Vagina (tissue), 2 donors: ENCODE measurements around the gene CHIC2. TPM values are rescaled to one million over a fixed set of nuclear protein-coding genes. Genes with fewer than 3 reads are reported as not detected.
"Not testable (repeated sequence)": the region's sequence is repeated elsewhere in the genome, so short reads cannot be mapped to it uniquely, and the experiment has no call there.

Experiments used
- DNase-seq, 2 donors: peaks; one replicate each; pipeline ENCODE4 v3.0.0-alpha.2; 2017; ENCODE audit errors: extremely low spot score in 2 of 2
- H3K27ac ChIP-seq: fragments of 200-600 bp; sonication (generic); one replicate; pipeline ENCODE4 v1.5.1; 2019
- H3K27me3 ChIP-seq: fragments of 200-600 bp; sonication (generic); one replicate; pipeline ENCODE4 v1.5.1; 2019
- H3K36me3 ChIP-seq, 2 donors: fragments of 200-600 bp; sonication (generic); one replicate each; pipeline ENCODE4 v1.5.1; 2017 to 2019
- H3K4me1 ChIP-seq: fragments of 200-600 bp; sonication (generic); one replicate; pipeline ENCODE4 v1.5.1; 2019
- H3K4me3 ChIP-seq, 2 donors: fragments of 200-600 bp; sonication (generic); 1 replicate in 1 of 2; 2 replicates in 1 of 2; pipeline ENCODE4 v1.5.1; 2016 to 2019
- H3K9me3 ChIP-seq: fragments of 200-600 bp; sonication (generic); one replicate; pipeline ENCODE4 v1.5.1; 2019
- POLR2A ChIP-seq, 2 donors: fragments of 450-650 bp; IDR thresholded peaks; one replicate each; pipeline ENCODE4 v1.6.1; 2017; ENCODE audit warnings: antibody characterized with exemption in 2 of 2, mild to moderate bottlenecking in 2 of 2, moderate library complexity in 2 of 2
- POLR2AphosphoS5 ChIP-seq, 2 donors: sonication (generic); formaldehyde crosslinking; IDR thresholded peaks; one replicate each; pipeline ENCODE4 v1.9.0; 2017; ENCODE audit warnings: antibody characterized with exemption in 2 of 2, mild to moderate bottlenecking in 2 of 2, low read depth in 1 of 2; ENCODE audit not compliant: insufficient read depth in 1 of 2
- intact Hi-C: fragments of 100-400 bp; cut with DNase I; formaldehyde crosslinking; loops from one replicate; pipeline ENCODE4 v1.15.1; 2023
- total RNA-seq: library from RNA; depleted of rRNA; stranded (reverse); fragments of >200 nt; gene quantifications from one replicate; pipeline ENCODE4 v1.2.3, GENCODE V29; 2016
- TF ChIP-seq, protein P1 (sequence below), 3 experiments: fragments of 450-650 bp in 2 of 3; fragments of 200-600 bp in 1 of 3; sonication (generic) in 1 of 3; IDR thresholded peaks; one replicate each; pipeline ENCODE4 v1.5.1; 2017 to 2019; ENCODE audit warnings: antibody characterized with exemption in 3 of 3, mild to moderate bottlenecking in 2 of 3, moderate library complexity in 2 of 3

Gene CHIC2
- 40.0 TPM for total RNA-seq

DNA sequence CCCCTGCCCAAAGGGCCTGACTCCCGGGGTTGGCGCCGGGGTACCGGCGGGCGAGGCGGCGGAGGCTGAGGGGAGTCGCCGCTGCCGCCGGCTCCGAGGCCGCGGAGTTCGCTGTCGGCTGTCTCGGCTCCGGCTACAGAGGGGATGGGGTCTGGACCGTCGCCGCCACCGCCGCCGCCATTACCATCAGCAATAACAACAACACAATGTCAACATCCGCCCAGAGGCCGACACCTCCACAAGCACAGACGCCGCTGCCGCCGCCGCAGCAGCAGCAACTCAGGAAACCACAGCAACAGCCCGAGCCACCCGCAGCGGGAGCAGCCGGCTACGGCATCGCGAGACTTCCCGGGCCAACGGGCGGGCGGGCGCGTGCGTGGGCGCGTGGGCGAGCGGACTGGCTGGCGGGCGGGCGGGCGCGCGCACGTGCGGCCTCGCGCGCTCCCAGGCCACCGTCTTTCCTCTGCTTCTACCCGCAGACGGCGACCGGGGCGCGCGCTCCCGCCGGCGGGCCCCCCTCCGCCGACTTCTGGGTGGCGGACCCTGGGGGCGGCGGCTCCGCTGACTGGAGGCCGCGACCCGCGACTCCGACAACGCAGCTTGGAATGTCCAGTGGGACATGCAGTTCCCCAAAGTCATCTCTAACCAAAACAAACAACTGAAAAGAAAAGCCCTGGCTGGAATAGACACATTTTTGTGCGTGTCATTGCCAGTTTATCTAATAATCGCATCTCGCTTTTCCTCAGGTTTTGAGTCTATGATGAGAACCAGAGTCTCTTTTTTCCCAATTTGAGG lies at the start of gene CHIC2:
CHIC2 (minus strand) TSS at position 289 of the 795 bp plus-strand sequence. CDS start 305 bp downstream, outside the sequence.
- Histone ChIP-seq H3K36me3 (no peaks in the 10 kb centered on the region), H3K9me3 (no peaks in the 10 kb centered on the region), H3K4me1 (peaks cover 47% of the 10 kb centered on the region), H3K27me3 (no peaks in the 10 kb centered on the region), H3K4me3 (peak within 1 kb of the TSS; percentile 75 to 94), H3K27ac (peak within 1 kb of the TSS; percentile 96)
- peak in 1 of 2 donors; percentile 90 for TF ChIP-seq POLR2A (IDR thresholded peaks at IDR 0.05)
- peak; percentile 45 to 93 for TF ChIP-seq POLR2AphosphoS5 (IDR thresholded peaks at IDR 0.05; ENCODE audit: insufficient read depth in 1 of 2, low read depth in 1 of 2)
- TF ChIP-seq, protein P1, sequence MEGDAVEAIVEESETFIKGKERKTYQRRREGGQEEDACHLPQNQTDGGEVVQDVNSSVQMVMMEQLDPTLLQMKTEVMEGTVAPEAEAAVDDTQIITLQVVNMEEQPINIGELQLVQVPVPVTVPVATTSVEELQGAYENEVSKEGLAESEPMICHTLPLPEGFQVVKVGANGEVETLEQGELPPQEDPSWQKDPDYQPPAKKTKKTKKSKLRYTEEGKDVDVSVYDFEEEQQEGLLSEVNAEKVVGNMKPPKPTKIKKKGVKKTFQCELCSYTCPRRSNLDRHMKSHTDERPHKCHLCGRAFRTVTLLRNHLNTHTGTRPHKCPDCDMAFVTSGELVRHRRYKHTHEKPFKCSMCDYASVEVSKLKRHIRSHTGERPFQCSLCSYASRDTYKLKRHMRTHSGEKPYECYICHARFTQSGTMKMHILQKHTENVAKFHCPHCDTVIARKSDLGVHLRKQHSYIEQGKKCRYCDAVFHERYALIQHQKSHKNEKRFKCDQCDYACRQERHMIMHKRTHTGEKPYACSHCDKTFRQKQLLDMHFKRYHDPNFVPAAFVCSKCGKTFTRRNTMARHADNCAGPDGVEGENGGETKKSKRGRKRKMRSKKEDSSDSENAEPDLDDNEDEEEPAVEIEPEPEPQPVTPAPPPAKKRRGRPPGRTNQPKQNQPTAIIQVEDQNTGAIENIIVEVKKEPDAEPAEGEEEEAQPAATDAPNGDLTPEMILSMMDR (IDR thresholded peaks at IDR 0.05), result no peak
- intact Hi-C loops, result loop anchor here (10.0 kb wide), 1 partner anchor 170 kb away; no protein-coding TSS in a partner anchor
- DNase-seq, result peak in 1 of 2 donors; percentile 94

DNA sequence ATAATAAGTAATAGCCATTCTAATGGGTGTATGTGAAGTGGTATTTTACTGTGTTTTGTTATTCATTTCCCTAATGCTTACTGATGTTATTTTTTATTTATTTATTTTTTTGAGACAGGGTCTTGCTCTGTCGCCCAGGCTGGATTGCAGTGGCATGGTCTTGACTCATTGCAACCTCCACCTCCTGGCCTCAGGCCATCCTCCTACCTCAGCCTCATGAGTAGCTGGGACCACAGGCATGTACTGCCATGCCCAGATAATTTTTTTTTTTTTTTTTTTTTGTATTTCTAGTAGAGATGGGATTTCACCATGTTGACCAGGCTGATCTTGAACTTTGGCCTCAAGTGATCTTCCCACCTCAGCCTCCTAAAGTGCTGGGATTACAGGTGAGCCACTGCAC lies 48.8 kb upstream of the CHIC2 start:
- H3K27ac ChIP-seq, H3K4me3 ChIP-seq, DNase-seq, intact Hi-C loops, H3K9me3 ChIP-seq, H3K27me3 ChIP-seq, H3K36me3 ChIP-seq: not testable (repeated sequence)
- peaks cover 16% of the 10 kb centered on the region for H3K4me1 ChIP-seq

DNA sequence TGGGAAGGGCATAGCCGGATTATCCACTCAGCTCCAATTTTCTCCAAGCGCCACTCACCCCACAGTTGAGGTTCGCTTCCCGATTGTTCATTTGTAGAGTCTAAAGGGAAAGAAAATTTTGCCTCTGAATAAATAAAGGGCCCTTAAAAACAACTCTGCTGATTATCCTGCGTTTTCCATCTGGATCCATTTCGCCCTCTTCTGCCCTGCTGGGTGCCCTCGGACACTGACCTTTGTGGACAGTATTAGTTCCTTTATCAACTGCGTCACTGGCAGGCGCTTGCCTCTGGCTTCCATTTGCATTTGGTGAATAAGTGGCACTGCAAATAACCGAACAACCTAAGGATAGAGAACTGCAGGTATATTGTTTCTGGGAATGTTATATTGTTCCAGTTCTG lies 45.6 kb upstream of the CHIC2 start:
- Histone ChIP-seq H3K4me3 (no peak overlapping the region), H3K36me3 (no peaks in the 10 kb centered on the region), H3K27me3 (no peaks in the 10 kb centered on the region), H3K27ac (no peak overlapping the region), H3K4me1 (peaks cover 16% of the 10 kb centered on the region), H3K9me3 (no peaks in the 10 kb centered on the region)
- DNase-seq, result no peak
- intact Hi-C loops, result no loop called here
- TF ChIP-seq POLR2AphosphoS5 (IDR thresholded peaks at IDR 0.05; ENCODE audit: insufficient read depth in 1 of 2, low read depth in 1 of 2) (no peak), POLR2A (IDR thresholded peaks at IDR 0.05) (no peak)
- TF ChIP-seq, protein P1 (IDR thresholded peaks at IDR 0.05), result no peak

DNA sequence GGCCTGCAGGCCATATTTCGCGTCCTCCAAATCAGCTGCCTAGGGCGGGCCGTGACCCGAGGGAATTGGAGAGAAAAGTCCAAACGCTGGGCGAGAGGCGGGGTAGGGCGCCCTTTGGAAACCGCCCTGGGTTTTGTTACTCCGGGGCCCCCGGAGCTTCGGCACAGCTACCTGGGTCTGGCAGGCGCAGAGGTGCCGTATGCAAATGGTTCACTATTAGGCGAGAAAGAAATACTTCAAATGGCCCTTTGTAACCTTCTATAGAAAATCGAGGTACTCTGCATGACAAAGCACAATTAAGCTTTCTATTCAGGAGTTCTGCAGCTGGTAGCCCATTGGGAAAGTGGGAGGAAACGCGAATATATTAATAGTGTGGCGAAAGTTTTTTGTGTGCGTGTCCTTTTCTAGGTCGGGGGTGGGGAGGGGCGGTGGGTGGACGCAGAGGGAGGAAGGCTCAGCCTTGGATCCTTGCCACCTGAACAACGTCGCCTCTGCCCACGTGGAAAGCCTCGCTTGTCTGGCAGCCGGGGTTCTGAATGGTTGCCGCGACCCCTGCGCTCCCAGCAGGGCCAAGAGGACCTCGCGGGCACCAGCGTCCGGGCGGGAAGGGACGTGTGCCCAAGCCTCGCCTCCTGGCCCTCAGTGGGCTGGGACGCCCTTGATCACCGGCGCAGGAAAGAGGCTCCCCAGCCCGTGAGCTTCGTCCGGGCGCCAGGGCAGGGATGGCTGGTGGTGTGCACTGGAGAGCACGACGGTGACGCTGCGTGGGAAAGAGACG lies 45.0 kb upstream of the CHIC2 start:
- Histone ChIP-seq H3K36me3 (no peaks in the 10 kb centered on the region), H3K9me3 (no peaks in the 10 kb centered on the region), H3K27ac (no peak overlapping the region), H3K4me3 (peak overlapping the region in 1 of 2 donors; percentile 1), H3K4me1 (peaks cover 16% of the 10 kb centered on the region), H3K27me3 (no peaks in the 10 kb centered on the region)
- no peak for DNase-seq
- TF ChIP-seq POLR2A (IDR thresholded peaks at IDR 0.05) (no peak), POLR2AphosphoS5 (IDR thresholded peaks at IDR 0.05; ENCODE audit: insufficient read depth in 1 of 2, low read depth in 1 of 2) (no peak)
- TF ChIP-seq, protein P1 (IDR thresholded peaks at IDR 0.05), result no peak
- intact Hi-C loops, result no loop called here

DNA sequence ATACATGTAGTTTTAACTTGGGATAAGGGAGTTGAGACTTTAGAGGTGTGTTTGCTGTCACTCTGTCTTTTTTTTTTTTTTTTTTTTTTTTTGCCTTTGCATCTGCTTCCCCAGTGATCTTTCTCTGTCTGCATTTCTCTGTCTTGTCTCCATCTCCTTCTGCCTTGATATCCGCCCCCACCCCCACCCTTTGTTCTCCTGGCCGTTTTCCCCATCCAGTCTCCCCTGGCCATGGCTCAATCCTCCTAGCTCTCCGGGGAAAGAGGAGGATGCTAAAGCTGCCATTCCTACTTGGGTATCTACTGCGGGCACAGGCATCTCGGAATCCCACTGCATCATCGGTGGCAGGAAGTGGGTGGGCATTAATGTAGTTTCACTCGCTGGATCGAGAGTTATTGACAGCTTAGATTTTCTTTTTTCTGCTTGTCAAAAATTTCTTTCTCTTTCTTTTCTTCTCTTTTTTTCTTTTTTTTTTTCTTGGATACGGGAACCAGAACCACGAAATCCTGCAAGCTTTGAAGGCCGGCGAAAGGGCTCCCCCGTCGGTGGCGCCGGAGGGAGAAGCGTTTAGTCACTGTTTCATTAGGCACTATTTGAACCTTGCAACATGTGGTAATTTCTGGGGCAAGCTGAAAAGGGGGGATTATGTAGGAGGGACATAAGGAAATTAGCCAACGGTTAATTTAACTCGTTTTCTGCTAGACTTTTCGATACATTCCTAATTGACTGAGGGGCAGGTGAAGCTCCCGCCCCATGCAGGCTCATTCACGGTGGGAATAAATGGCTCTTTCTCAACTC lies 43.7 kb upstream of the CHIC2 start:
- H3K4me3 ChIP-seq, result no peak overlapping the region
- no peak overlapping the region for H3K27ac ChIP-seq
- no peaks in the 10 kb centered on the region for H3K36me3 ChIP-seq
- TF ChIP-seq POLR2A (IDR thresholded peaks at IDR 0.05), result no peak
- TF ChIP-seq, protein P1 (IDR thresholded peaks at IDR 0.05), result no peak
- no peak for TF ChIP-seq POLR2AphosphoS5 (IDR thresholded peaks at IDR 0.05; ENCODE audit: insufficient read depth in 1 of 2, low read depth in 1 of 2)
- no peaks in the 10 kb centered on the region for H3K27me3 ChIP-seq
- H3K9me3 ChIP-seq, result no peaks in the 10 kb centered on the region
- DNase-seq, result no peak
- intact Hi-C loops, result no loop called here
- peaks cover 26% of the 10 kb centered on the region for H3K4me1 ChIP-seq
